Loucy (cell line): ENCODE measurements around the gene SWI5.

Experiments used
- H2AFZ ChIP-seq: fragments of 200-600 bp; sonication (generic); 2 replicates; pipeline ENCODE4 v1.6.0; 2016; ENCODE audit warnings: antibody characterized with exemption, mild to moderate bottlenecking, low read length, moderate library complexity
- H3F3A ChIP-seq: fragments of 200-600 bp; 2 replicates; pipeline ENCODE4 v1.6.0; 2016; ENCODE audit warnings: antibody characterized with exemption, low read depth, mild to moderate bottlenecking
- H3K27me3 ChIP-seq: fragments of 200-600 bp; sonication (generic); 2 replicates; pipeline ENCODE4 v1.6.1; 2014; ENCODE audit warnings: low read length, mild to moderate bottlenecking; ENCODE audit not compliant: insufficient read depth, poor library complexity, severe bottlenecking
- H3K36me3 ChIP-seq: fragments of 200-600 bp; sonication (generic); 2 replicates; pipeline ENCODE4 v1.6.1; 2016; ENCODE audit warnings: low read length; ENCODE audit not compliant: insufficient read depth
- H3K4me1 ChIP-seq: fragments of 200-600 bp; sonication (generic); 2 replicates; pipeline ENCODE4 v1.5.1; 2014; ENCODE audit warnings: low read length, mild to moderate bottlenecking; ENCODE audit not compliant: insufficient read depth, poor library complexity, severe bottlenecking
- H3K4me2 ChIP-seq: fragments of 200-600 bp; sonication (generic); 2 replicates; pipeline ENCODE4 v1.6.0; 2014; ENCODE audit warnings: antibody characterized with exemption, low read length, low read depth, mild to moderate bottlenecking; ENCODE audit not compliant: poor library complexity, severe bottlenecking
- H3K4me3 ChIP-seq: fragments of 200-600 bp; sonication (generic); 2 replicates; pipeline ENCODE4 v1.5.1; 2014; ENCODE audit warnings: low read length, mild to moderate bottlenecking, mixed read lengths; ENCODE audit not compliant: poor library complexity, severe bottlenecking
- H3K79me2 ChIP-seq: fragments of 200-600 bp; sonication (generic); 2 replicates; pipeline ENCODE4 v1.6.1; 2014; ENCODE audit warnings: low read length; ENCODE audit not compliant: insufficient read depth
- H3K9ac ChIP-seq: fragments of 200-600 bp; sonication (generic); 2 replicates; pipeline ENCODE4 v1.6.0; 2014; ENCODE audit warnings: mild to moderate bottlenecking, low read depth, low read length, moderate library complexity; ENCODE audit not compliant: poor library complexity, severe bottlenecking
- H3K9me2 ChIP-seq: fragments of 200-600 bp; sonication (generic); replicated peaks from 2 replicates; pipeline ENCODE4 v1.6.1; 2016; ENCODE audit warnings: low read depth, low read length, mixed read lengths
- H3K9me3 ChIP-seq: fragments of 200-600 bp; sonication (generic); 2 replicates; pipeline ENCODE4 v1.6.1; 2014; ENCODE audit warnings: mild to moderate bottlenecking, antibody characterized with exemption, low read length, low read depth; ENCODE audit not compliant: insufficient read depth
- H4K20me1 ChIP-seq: fragments of 200-600 bp; sonication (generic); 2 replicates; pipeline ENCODE4 v1.6.0; 2014; ENCODE audit warnings: antibody characterized with exemption, low read length, mild to moderate bottlenecking; ENCODE audit not compliant: insufficient read depth, poor library complexity, severe bottlenecking
- CTCF ChIP-seq: fragments of 200-600 bp; sonication (generic); conservative IDR thresholded peaks from 2 replicates; pipeline ENCODE4 v1.5.1; 2014; ENCODE audit warnings: mild to moderate bottlenecking, antibody characterized with exemption, low read length
- EZH2phosphoT487 ChIP-seq: fragments of 200-600 bp; IDR thresholded peaks from 2 replicates; pipeline ENCODE4 v1.6.1; 2018; ENCODE audit warnings: antibody characterized with exemption, mild to moderate bottlenecking, moderate library complexity, borderline replicate concordance

Gene SWI5

GRCh38 chr9:128246471-128246870, 29.6 kb upstream of the SWI5 start:
- peak overlapping the region; percentile 20; the same call in 1 of the 2 replicates for H2AFZ ChIP-seq
- peaks cover 46% of the 10 kb centered on the region for H3K4me1 ChIP-seq
- peak overlapping the region; percentile 39 for H3K4me3 ChIP-seq
- no peaks in the 10 kb centered on the region for H3K9me2 ChIP-seq
- no peaks in the 10 kb centered on the region for H3F3A ChIP-seq
- no peaks in the 10 kb centered on the region for H3K27me3 ChIP-seq
- peak overlapping the region; percentile 55 for H3K4me2 ChIP-seq
- peak overlapping the region; percentile 60 for H3K9ac ChIP-seq
- no peaks in the 10 kb centered on the region for H4K20me1 ChIP-seq
- no peaks in the 10 kb centered on the region for H3K79me2 ChIP-seq
- H3K36me3 ChIP-seq: no peaks in the 10 kb centered on the region
- TF ChIP-seq CTCF: no peak
- no peak for TF ChIP-seq EZH2phosphoT487
- no peaks in the 10 kb centered on the region for H3K9me3 ChIP-seq

- Histone ChIP-seq H3K36me3 (no peaks in the 10 kb centered on the region), H2AFZ (no peak overlapping the region), H3K27me3 (no peaks in the 10 kb centered on the region), H3K79me2 (no peaks in the 10 kb centered on the region), H3F3A (no peaks in the 10 kb centered on the region), H3K4me2 (no peak overlapping the region), H3K9me3 (no peaks in the 10 kb centered on the region), H4K20me1 (no peaks in the 10 kb centered on the region), H3K4me3 (no peak overlapping the region), H3K4me1 (peaks cover 46% of the 10 kb centered on the region), H3K9ac (no peak overlapping the region), H3K9me2 (no peaks in the 10 kb centered on the region)
- TF ChIP-seq CTCF (no peak), EZH2phosphoT487 (no peak)
Observed at GRCh38 chr9:128247226-128247803, 28.8 kb upstream of the SWI5 start.

- Histone ChIP-seq H3K4me3 (no peak overlapping the region), H3K9me2 (no peaks in the 10 kb centered on the region), H3K9me3 (no peaks in the 10 kb centered on the region), H2AFZ (no peak overlapping the region), H3K4me1 (peaks cover 28% of the 10 kb centered on the region), H3K27me3 (no peaks in the 10 kb centered on the region), H3K9ac (no peak overlapping the region), H4K20me1 (no peaks in the 10 kb centered on the region), H3K79me2 (no peaks in the 10 kb centered on the region), H3K4me2 (no peak overlapping the region), H3K36me3 (no peaks in the 10 kb centered on the region), H3F3A (no peaks in the 10 kb centered on the region)
- TF ChIP-seq EZH2phosphoT487 (no peak), CTCF (no peak)
Observed at GRCh38 chr9:128249558-128249907, 26.5 kb upstream of the SWI5 start.
